Smooth muscle cell (in vitro differentiated cells): ENCODE data around the gene ASS1. TPM values are rescaled to one million over a fixed set of nuclear protein-coding genes. Genes with fewer than 3 reads are reported as not detected.

Source experiments
- DNase-seq: peaks from one replicate; lab custom pipeline; 2025; ENCODE audit not compliant: unreplicated experiment; lab: John Stamatoyannopoulos, UW
- H2AFZ ChIP-seq: fragments of 200-600 bp; sonication (generic); 2 replicates; pipeline ENCODE4 v1.6.0; 2016; ENCODE audit warnings: antibody characterized with exemption, low read depth, mild to moderate bottlenecking
- H3F3A ChIP-seq: fragments of 200-600 bp; sonication (generic); 2 replicates; pipeline ENCODE4 v1.6.0; 2017; ENCODE audit warnings: antibody characterized with exemption, low read depth
- H3K27ac ChIP-seq: fragments of 200-600 bp; sonication (generic); 2 replicates; pipeline ENCODE4 v1.5.1; 2016; ENCODE audit warnings: low read depth, mild to moderate bottlenecking
- H3K27me3 ChIP-seq: fragments of 200-600 bp; sonication (generic); 2 replicates; pipeline ENCODE4 v1.6.1; 2016; ENCODE audit warnings: low read depth, mild to moderate bottlenecking
- H3K36me3 ChIP-seq: fragments of 200-600 bp; sonication (generic); 2 replicates; pipeline ENCODE4 v1.5.1; 2016; ENCODE audit warnings: low read depth
- H3K4me1 ChIP-seq: fragments of 200-600 bp; sonication (generic); 2 replicates; pipeline ENCODE4 v1.5.1; 2016; ENCODE audit warnings: low read depth
- H3K4me2 ChIP-seq: fragments of 200-600 bp; sonication (generic); 2 replicates; pipeline ENCODE4 v1.6.0; 2016; ENCODE audit warnings: mild to moderate bottlenecking
- H3K4me3 ChIP-seq: fragments of 200-600 bp; sonication (generic); 2 replicates; pipeline ENCODE4 v1.5.1; 2016; ENCODE audit warnings: mild to moderate bottlenecking
- H3K79me2 ChIP-seq: fragments of 200-600 bp; sonication (generic); 2 replicates; pipeline ENCODE4 v1.6.0; 2016; ENCODE audit warnings: low read depth, mild to moderate bottlenecking
- H3K9ac ChIP-seq: fragments of 200-600 bp; sonication (generic); 2 replicates; pipeline ENCODE4 v1.6.0; 2016; ENCODE audit warnings: low read depth
- H3K9me3 ChIP-seq: fragments of 200-600 bp; sonication (generic); replicated peaks from 2 replicates; pipeline ENCODE4 v1.5.1; 2016; ENCODE audit warnings: low read depth
- H4K20me1 ChIP-seq: fragments of 200-600 bp; sonication (generic); 2 replicates; pipeline ENCODE4 v1.6.0; 2016; ENCODE audit warnings: low read depth
- CTCF ChIP-seq: fragments of 200-600 bp; sonication (generic); IDR thresholded peaks from 2 replicates; pipeline ENCODE4 v1.5.1; 2017; ENCODE audit warnings: borderline replicate concordance, mild to moderate bottlenecking, antibody characterized with exemption; ENCODE audit not compliant: insufficient read depth, poor library complexity, severe bottlenecking
- WGBS: methylation state at CpG from one replicate; pipeline ENCODE4 v1.1.7; 2016; ENCODE audit warnings: low lambda C conversion rate; 5-methylcytosine and 5-hydroxymethylcytosine counted together
- polyA plus RNA-seq: library from polyadenylated mRNA; unstranded; fragments of >200 nt; fragmentation: Nextera tagmentation; extraction: Ambion mirVana; gene quantifications from 2 replicates; pipeline ENCODE4 v1.2.1, GENCODE V29; 2016
- total RNA-seq: library from RNA; depleted of rRNA; stranded (reverse); fragments of >200 nt; gene quantifications from 2 replicates; pipeline ENCODE4 v1.2.3, GENCODE V29; 2014

The ASS1 gene
- total and polyA plus RNA-seq, 2 experiments from 2014 or later, result 78.2 to 81.5 TPM

DNA sequence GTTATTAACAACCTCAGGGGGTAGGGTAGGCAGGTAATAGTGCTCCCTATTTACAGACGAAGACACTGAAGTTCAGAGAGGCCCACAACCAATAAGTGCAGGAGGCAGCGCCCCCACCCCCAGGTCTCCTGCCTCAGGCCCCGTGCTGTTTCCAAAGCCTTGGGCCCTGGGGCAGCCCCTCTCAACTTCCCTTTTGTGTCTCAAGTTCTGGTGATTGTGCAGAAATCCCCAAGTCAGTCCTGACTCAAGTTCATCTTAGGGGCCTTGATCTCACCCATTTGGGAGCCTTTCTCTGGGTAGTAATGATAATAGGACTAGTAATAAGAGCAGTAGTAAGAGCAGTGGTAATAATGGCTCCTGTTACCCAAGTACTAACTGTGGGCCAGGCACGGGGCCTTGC is 35.5 kb upstream of the ASS1 start:
- Histone ChIP-seq H3K36me3 (no peaks in the 10 kb centered on the region), H3K4me3 (no peak overlapping the region), H3K27ac (no peak overlapping the region), H3K27me3 (no peaks in the 10 kb centered on the region), H3K79me2 (no peaks in the 10 kb centered on the region), H3F3A (no peaks in the 10 kb centered on the region), H3K9me3 (no peaks in the 10 kb centered on the region), H4K20me1 (no peaks in the 10 kb centered on the region), H3K9ac (no peak overlapping the region), H2AFZ (no peak overlapping the region), H3K4me1 (no peaks in the 10 kb centered on the region), H3K4me2 (no peak overlapping the region)
- no peak for DNase-seq
- no peak for TF ChIP-seq CTCF
- WGBS, result 80% methylated on average over 4 of the region's 4 CpGs

DNA sequence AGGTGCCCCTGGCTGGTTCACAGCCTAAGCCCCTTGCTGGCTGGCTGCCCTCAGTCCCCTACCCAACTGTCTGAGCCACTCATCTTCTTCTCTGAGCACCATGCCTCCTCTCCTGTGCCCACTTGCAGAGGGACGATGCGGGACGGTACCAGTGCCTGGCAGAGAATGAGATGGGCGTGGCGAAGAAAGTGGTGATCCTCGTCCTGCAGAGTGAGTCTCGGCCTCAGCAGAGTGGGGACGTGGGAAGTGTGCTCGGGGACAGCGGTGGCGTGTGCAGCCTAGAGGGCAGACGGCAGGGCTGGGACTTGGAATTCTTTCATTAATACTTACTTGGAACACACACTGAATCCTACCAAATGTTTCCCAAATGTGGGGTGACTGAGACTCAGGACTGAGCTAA is 34.3 kb upstream of the ASS1 start:
- no peak overlapping the region for H3K9ac ChIP-seq
- TF ChIP-seq CTCF, result no peak
- WGBS, result 92% methylated on average over 12 of the region's 12 CpGs

GRCh38 chr9:130411566-130411915 is 33.2 kb upstream of the ASS1 start:
- TF ChIP-seq CTCF, result no peak
- no peak for DNase-seq
- H3K79me2 ChIP-seq, result no peaks in the 10 kb centered on the region
- no peaks in the 10 kb centered on the region for H3K9me3 ChIP-seq
- H3F3A ChIP-seq, result no peaks in the 10 kb centered on the region
- H2AFZ ChIP-seq, result no peak overlapping the region
- no peaks in the 10 kb centered on the region for H3K4me1 ChIP-seq
- H3K36me3 ChIP-seq, result no peaks in the 10 kb centered on the region
- H4K20me1 ChIP-seq, result no peaks in the 10 kb centered on the region
- H3K27ac ChIP-seq, result no peak overlapping the region
- no peak overlapping the region for H3K9ac ChIP-seq
- H3K4me3 ChIP-seq, result no peak overlapping the region
- H3K4me2 ChIP-seq, result no peak overlapping the region
- H3K27me3 ChIP-seq, result no peaks in the 10 kb centered on the region
- WGBS, result 68% methylated on average over 3 of the region's 3 CpGs

More for the DNA sequence above, 34.3 kb upstream of the ASS1 start:
- no peak overlapping the region for H2AFZ ChIP-seq
- H3K36me3 ChIP-seq, result no peaks in the 10 kb centered on the region
- no peak overlapping the region for H3K27ac ChIP-seq
- no peaks in the 10 kb centered on the region for H3F3A ChIP-seq
- H3K27me3 ChIP-seq, result no peaks in the 10 kb centered on the region
- no peak overlapping the region for H3K4me2 ChIP-seq
- H3K4me3 ChIP-seq, result no peak overlapping the region
- no peaks in the 10 kb centered on the region for H3K4me1 ChIP-seq
- no peaks in the 10 kb centered on the region for H4K20me1 ChIP-seq
- H3K79me2 ChIP-seq, result no peaks in the 10 kb centered on the region
- no peak for DNase-seq
- no peaks in the 10 kb centered on the region for H3K9me3 ChIP-seq

- Histone ChIP-seq H3K4me3 (no peak overlapping the region), H3K27ac (no peak overlapping the region), H3K4me2 (no peak overlapping the region), H3K9ac (no peak overlapping the region), H4K20me1 (no peaks in the 10 kb centered on the region), H3K27me3 (no peaks in the 10 kb centered on the region), H3K36me3 (no peaks in the 10 kb centered on the region), H2AFZ (no peak overlapping the region), H3F3A (no peaks in the 10 kb centered on the region), H3K79me2 (no peaks in the 10 kb centered on the region), H3K4me1 (no peaks in the 10 kb centered on the region), H3K9me3 (no peaks in the 10 kb centered on the region)
- WGBS, result 93% methylated on average over 12 of the region's 12 CpGs
- TF ChIP-seq CTCF, result no peak
- DNase-seq, result no peak
Measured at GRCh38 chr9:130414081-130414731, 30.6 kb upstream of the ASS1 start.
